ENCODE results near the gene TWF2.

Gene TWF2

GRCh38 chr3:52191663-52192062, 47.3 kb downstream of the TWF2 start:
- ChIA-PET CTCF (interaction anchor here (1.1 kb wide), 1 partner anchor 10 kb away, joined by 4 read pairs; no protein-coding TSS in a partner anchor), POLR2A (no interaction called here)
- TF ChIP-seq CTCF (IDR thresholded peaks at IDR 0.05; ENCODE audit: insufficient read depth, low read length, missing control alignments): no peak
- DNase-seq (ENCODE audit: low read depth, low spot score): no peak
- H3K4me3 ChIP-seq (ENCODE audit: low read depth, low read length): no peak overlapping the region

GRCh38 chr3:52190294-52191074, 48.5 kb downstream of the TWF2 start:
- POLR2A ChIA-PET: no interaction called here
- DNase-seq (ENCODE audit: low read depth, low spot score): no peak
- TF ChIP-seq CTCF (IDR thresholded peaks at IDR 0.05; ENCODE audit: insufficient read depth, low read length, missing control alignments): no peak
- no peak overlapping the region for H3K4me3 ChIP-seq (ENCODE audit: low read depth, low read length)
- CTCF ChIA-PET: interaction anchor here (0.8 to 1.1 kb wide), 2 partner anchors 9 to 16 kb away, joined by 3 to 4 read pairs; no protein-coding TSS in a partner anchor

GRCh38 chr3:52188556-52188955, 50.4 kb downstream of the TWF2 start:
- TF ChIP-seq CTCF (IDR thresholded peaks at IDR 0.05; ENCODE audit: insufficient read depth, low read length, missing control alignments): no peak
- no peak overlapping the region for H3K4me3 ChIP-seq (ENCODE audit: low read depth, low read length)
- POLR2A ChIA-PET: interaction anchor here (0.6 to 0.7 kb wide), 2 partner anchors 17 to 205 kb away, joined by 3 read pairs; partner anchors contain the start of gene ACY1
- CTCF ChIA-PET: interaction anchor here (0.6 kb wide), 1 partner anchor 91 kb away, joined by 3 read pairs; no protein-coding TSS in a partner anchor
- DNase-seq (ENCODE audit: low read depth, low spot score): no peak

- H3K4me3 ChIP-seq (ENCODE audit: low read depth, low read length): no peak overlapping the region
- ChIA-PET POLR2A (no interaction called here), CTCF (no interaction called here)
- no peak for DNase-seq (ENCODE audit: low read depth, low spot score)
- TF ChIP-seq CTCF (IDR thresholded peaks at IDR 0.05; ENCODE audit: insufficient read depth, low read length, missing control alignments): no peak
These were observed 52.2 kb downstream of the TWF2 start for GRCh38 chr3:52186729-52187128.

- no peak for DNase-seq (ENCODE audit: low read depth, low spot score)
- ChIA-PET CTCF (interaction anchor here (0.7 to 1.2 kb wide), 2 partner anchors 34 to 35 kb away, joined by 4 read pairs; no protein-coding TSS in a partner anchor), POLR2A (no interaction called here)
- H3K4me3 ChIP-seq (ENCODE audit: low read depth, low read length): no peak overlapping the region
- TF ChIP-seq CTCF (IDR thresholded peaks at IDR 0.05; ENCODE audit: insufficient read depth, low read length, missing control alignments): no peak
These were observed 53.1 kb downstream of the TWF2 start for GRCh38 chr3:52185837-52186236.

GRCh38 chr3:52185311-52185710, 53.6 kb downstream of the TWF2 start:
- CTCF ChIA-PET: interaction anchor here (1.2 kb wide), 1 partner anchor 35 kb away, joined by 4 read pairs; no protein-coding TSS in a partner anchor
- no peak for DNase-seq (ENCODE audit: low read depth, low spot score)
- TF ChIP-seq CTCF (IDR thresholded peaks at IDR 0.05; ENCODE audit: insufficient read depth, low read length, missing control alignments): no peak
- POLR2A ChIA-PET: no interaction called here
- no peak overlapping the region for H3K4me3 ChIP-seq (ENCODE audit: low read depth, low read length)

Data from AG04449 (cell line).